Amniotic stem cell (primary cell): ENCODE data around the gene KIF1A.
"Not testable (repeated sequence)": the region's sequence is repeated elsewhere in the genome, so short reads cannot be mapped to it uniquely, and the experiment has no call there.

ENCODE experiments used
- DNase-seq: peaks from one replicate; lab custom pipeline; 2025; lab: John Stamatoyannopoulos, UW

Gene KIF1A

DNA sequence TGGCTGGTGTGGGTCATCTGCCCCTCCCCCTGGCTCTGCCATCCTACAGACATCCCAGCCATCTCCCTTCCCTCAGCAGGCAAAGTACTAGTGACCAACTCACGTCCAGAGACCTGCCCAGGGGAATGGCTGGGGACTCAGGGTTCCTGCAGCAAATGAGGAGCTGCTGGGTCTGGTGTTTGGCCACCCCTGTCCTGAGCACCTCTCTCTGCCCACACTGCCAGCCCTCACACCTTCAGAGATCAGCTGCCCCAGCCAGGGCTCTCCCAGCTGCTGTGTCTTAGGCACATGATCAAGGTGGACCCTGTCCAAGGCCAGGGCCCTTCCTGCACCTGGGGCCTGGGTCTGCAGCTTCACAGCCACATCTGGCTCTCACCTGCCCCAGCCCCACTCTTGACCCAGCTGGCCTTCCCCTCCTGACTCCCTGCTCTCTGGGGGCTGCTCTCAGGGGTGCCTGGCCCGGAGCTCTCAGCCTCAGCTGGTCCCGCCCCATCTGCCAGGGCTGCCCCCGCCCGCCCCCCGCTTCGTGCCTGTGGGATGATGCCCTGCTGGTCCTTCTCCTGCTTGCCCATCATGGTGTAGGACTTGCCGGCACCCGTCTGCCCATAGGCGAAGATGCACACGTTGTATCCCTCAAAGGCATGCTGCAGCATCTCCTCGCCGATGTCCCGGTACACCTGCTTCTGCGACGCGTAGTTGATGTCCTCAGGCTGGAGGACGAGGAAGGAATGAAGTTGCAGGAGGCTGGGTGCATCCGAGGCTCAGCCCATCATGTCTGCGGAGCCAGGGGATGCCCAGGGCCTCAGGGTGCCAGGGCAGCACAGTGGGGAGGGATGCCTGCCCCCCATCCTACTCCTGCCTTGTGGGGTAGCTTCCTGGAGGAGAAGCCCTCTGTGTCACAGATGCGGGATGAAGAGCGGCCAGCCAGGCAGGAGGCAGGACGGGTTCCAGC, 32.2 kb downstream of the KIF1A start:
- no peak for DNase-seq

- no peak for DNase-seq
Observed at GRCh38 chr2:240786871-240787311, 33.1 kb downstream of the KIF1A start.

DNA sequence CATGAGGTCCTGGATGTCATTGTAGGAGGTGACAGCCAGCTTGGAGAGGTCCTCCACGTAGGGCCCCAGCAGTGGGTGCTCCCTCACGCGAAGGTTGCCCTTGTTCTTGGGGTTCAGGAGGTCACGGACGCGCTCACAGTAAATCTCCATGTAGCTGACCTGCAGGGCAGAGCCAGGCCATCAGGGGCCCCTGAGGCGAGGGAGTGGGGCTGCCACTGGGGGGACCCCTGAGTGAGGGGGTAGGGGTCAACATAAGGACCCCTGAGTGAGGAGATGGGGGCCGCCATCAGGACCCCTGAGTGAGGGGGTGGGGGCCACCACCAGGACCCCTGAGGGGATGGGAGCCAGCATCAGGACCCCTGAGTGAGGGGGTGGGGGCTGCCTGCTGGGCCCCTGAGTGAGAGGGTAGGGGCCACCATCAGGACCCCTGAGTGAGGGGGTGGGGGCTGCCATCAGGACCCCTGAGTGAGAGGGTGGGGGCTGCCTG, 33.6 kb downstream of the KIF1A start:
- no peak for DNase-seq

DNA sequence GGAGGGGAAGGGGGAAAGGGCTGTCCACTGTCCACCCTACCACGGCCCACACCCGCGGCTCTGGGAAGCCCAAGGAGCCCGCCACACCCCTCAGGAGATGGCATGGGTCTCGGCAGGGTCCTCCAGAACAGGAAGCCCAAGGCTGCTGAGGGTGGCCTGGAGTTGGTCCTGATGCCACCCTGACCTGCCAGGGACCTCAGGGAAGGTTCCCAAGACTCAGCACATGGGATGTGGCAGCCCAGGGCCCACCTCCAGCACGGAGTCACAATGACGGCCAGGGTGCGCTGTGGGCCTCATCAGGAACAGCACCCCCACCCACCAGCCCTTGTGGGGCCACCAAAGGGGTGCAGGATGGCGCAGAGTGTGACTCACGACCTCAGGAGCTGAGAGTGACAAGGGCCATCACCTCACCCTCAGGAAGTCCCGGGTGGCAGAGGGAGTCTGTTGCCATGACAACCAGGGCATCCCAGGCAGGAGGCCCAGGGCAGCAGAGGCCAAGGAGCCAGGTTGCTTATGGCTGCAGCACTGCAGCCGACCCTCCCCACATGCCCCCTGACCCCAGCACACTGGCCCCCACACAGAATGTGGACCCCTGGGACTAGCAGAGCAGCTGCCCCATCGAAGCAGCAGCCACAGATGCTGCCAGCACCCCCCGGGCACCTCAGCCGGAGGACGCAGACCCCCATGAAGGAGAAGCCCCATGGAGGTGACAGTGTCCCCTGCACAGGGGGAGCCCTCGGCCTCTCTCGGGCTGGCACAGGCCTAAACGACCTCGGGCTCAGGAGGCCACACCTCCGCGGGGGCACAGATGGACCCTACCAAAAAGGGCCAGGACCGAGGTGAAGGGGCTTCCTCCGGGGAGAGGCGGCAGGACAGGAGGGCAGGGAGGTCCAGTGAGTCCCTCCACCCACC, 34.3 kb downstream of the KIF1A start:
- DNase-seq, result no peak

- DNase-seq, result no peak
Observed at GRCh38 chr2:240784629-240785423, 35.2 kb downstream of the KIF1A start.

DNA sequence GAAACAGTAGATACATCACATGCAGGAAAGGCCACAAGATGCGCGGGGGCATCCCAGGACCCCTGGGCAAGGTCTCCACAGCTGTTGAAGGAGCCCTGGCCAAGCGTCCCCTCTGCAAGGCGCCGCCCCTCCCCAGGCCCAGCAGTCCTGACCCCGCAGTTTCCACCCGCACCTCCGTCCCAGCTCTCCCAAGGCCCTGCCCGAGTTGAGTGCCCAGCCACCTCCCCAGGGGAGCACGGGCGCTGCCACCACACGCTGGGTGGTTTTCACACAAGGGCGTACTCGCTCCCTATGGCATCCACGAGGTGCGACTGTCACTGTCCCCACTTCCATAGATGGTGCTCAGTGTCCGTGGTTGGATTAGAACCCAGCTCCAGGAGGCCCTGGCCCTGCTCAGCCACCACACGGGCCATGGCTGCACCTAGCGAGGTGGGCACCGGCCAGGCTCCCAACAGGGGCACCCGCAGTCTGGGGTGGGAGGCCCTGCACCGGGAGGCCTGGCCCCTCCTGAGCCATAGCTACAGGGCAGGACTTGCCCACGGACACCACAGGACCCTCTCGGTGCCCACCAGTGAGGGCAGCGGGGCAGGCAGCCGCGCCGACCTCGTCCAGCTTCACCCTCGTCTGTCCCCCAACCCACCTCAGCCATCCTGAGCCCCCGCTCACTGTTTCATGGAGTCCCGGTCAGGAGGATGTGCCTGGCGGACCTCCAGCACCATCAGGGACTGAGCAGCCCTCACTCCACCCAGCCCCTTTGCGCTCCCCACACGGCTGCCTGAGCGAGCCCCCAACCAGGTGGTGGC, 36.0 kb downstream of the KIF1A start:
- DNase-seq, result no peak

- no peak for DNase-seq
Observed at GRCh38 chr2:240782886-240783818, 36.9 kb downstream of the KIF1A start.

DNA sequence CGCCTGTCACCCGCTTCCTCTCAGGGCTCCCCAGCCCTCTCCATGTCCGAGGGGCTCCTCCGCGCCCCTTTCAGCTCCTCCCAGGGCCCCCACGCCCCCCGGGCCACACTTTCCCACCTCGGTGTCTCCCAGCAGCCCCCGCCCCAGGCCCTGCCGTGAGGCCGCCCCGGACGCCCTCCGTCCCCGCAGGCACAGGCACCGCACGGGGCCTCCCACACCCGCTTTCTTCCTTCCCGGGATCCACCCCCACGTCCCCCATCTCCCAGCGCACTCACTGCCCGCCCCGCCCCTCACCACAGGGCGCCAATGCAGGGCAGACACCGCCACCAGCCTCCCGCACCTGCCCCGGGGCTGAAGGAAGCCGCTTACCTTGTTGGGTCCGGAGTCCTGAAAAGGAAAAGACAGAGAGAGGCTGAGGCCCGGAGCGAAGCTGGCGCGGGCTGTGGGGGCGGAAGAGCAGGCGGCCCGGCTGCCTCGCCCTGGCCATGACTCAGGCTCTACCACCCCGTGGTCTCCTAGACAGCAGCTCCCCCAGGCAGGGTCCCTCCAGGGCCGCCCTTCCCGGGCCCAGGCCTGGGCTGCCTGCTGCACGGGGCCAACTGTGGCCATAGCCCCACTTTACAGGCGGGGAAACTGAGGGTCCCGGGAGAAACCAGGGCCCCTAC, 37.7 kb downstream of the KIF1A start:
- DNase-seq, result no peak

GRCh38 chr2:240781471-240782220, 38.4 kb downstream of the KIF1A start:
- no peak for DNase-seq

DNA sequence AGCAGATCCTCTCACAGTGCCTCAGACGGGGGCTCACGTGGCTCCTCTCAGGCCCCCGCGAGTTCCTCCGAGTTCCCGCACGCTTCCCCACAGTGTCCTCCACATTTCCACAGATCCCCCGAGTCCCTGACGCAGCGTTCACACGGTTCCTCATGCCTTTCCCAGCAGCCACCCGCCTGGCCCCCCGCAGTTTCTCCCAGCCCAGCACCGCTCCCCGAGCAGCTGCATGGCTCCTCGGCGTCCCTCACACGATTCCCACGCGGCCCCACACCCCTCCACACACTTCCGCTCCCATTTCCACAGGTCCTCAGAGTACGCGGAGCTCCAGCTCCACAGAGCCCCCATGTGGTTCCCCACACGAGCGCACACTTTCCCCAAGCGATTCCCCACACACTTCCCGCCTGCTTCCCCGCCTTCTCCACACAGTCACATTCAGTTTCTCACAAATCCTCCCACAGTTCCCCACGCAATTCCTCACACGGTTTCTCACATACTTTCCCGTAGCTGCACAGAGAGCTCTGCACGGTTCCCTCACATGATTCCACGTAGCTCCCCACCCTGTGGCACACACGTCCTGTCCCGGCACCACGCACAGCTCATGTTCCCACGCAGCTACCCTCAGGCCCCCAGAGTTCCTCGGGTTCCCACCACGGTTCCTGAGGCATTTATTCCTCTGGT, 39.9 kb downstream of the KIF1A start:
- DNase-seq, result no peak

DNA sequence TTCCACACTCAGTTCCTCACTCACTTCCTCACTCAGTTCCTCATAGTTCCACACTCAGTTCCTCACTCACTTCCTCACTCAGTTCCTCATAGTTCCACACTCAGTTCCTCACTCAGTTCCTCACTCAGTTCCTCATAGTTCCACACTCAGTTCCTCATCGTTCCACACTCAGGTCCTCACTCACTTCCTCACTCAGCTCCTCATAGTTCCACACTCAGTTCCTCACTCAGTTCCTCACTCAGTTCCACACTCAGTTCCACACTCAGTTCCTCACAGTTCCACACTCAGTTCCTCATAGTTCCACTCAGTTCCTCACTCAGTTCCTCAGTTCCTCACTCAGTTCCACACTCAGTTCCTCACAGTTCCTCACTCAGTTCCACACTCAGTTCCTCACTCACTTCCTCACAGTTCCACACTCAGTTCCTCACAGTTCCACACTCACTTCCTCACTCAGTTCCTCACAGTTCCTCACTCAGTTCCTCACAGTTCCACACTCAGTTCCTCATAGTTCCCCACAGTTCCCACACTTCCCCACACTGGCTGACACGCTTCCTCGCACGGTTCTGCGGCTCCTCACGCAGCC, 40.7 kb downstream of the KIF1A start:
- DNase-seq, result not testable (repeated sequence)

GRCh38 chr2:240778426-240778825, 41.6 kb downstream of the KIF1A start:
- no peak for DNase-seq

DNA sequence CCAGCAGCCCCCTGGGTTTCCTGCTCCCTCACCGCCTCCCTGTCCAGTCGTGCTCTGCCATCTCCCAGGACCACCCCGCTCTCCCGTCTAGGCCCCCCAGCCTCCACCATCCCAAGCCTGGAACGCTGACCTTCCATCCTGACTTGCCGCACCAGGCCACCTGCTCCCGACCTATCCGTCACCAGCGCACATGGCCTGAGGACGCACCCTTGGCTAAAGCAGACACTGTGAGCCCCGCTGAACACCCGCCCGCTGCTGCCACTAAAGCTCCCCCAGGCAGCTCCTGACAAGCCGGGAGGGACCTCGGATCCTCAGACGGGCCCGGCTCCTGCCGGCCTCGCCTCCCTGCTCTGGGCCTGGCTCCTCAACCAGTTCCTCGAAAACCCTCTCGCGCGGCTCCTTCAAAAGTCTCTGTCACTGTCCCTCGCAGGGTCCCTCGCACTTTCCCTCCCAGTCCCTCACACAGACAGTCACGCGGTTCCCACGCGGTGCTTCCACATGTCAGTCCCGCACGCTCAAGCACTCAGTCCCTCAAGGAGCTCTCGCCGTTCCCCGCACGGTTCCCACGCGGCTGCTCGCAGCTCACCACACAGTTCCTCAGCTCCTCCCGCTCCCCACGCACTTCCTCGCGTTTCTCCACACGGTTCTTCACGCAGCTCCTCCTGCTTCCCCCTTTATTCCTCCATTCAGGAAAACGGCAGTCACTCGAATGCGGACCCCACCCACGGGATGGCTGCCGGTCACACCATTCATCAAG, 42.4 kb downstream of the KIF1A start:
- DNase-seq, result no peak

DNA sequence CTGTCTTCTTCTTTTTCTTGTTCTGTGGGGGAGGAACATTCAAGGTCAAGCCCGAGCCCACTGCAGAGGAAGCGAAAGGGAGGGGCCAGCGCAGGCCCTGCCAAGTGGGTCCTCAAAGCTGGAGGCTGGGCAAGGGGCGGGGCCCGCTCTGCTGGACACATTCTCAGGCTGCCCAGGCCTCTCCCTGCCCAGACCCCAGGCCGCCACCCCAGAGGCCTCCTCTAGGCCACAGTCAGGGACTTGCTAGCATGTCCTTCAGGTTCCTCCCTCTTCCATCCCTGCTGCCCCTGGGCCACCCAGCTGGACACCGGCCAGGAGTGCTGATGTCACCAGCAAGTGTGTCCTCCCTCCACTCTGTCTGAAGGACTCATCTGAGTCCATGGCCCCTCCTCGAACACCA, 44.1 kb downstream of the KIF1A start:
- no peak for DNase-seq

- no peak for DNase-seq
Observed at GRCh38 chr2:240774856-240775255, 45.2 kb downstream of the KIF1A start.

GRCh38 chr2:240769096-240769495, 50.9 kb downstream of the KIF1A start:
- no peak for DNase-seq

DNA sequence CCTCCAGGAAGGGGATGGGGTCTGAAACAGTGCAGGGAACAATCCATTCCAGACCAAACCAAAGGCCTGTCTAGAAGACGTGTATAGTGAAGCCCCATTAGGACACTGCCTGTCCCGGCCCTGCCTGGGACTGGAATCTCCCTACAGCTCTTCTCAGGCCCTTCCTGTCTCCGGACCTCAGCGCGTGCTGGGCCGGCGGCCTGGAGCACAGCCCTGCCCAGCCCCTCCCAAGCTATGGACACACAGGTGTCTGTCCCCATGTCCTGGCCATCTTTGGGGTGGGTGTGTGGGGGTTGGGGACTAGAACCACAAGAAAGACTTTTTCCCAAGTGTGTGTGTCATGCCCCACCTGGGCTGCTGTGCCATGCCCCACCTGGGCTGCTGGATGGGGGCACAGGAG, 51.8 kb downstream of the KIF1A start:
- DNase-seq, result no peak
